ENCODE results near the gene UCP2.

Gene UCP2

DNA sequence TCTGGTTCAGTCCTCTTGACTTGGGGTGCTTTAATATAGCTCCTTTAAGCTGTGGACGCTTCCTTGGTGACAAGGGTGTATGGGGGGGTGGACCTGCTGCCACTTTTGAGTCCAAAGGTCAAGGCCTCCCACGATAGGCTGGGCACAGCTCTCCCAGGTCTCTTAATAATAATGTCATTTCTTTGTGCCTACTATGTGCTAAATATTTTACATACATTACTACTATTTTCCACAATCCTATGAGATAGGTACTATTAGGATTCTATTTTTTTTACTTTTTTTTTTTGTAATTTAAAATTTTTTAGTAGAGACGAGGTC is 26.5 kb upstream of the UCP2 start:
- no peak overlapping the region for H3K27ac ChIP-seq
- TF ChIP-seq, protein P1, sequence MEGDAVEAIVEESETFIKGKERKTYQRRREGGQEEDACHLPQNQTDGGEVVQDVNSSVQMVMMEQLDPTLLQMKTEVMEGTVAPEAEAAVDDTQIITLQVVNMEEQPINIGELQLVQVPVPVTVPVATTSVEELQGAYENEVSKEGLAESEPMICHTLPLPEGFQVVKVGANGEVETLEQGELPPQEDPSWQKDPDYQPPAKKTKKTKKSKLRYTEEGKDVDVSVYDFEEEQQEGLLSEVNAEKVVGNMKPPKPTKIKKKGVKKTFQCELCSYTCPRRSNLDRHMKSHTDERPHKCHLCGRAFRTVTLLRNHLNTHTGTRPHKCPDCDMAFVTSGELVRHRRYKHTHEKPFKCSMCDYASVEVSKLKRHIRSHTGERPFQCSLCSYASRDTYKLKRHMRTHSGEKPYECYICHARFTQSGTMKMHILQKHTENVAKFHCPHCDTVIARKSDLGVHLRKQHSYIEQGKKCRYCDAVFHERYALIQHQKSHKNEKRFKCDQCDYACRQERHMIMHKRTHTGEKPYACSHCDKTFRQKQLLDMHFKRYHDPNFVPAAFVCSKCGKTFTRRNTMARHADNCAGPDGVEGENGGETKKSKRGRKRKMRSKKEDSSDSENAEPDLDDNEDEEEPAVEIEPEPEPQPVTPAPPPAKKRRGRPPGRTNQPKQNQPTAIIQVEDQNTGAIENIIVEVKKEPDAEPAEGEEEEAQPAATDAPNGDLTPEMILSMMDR (conservative IDR thresholded peaks at IDR 0.05), result no peak

DNA sequence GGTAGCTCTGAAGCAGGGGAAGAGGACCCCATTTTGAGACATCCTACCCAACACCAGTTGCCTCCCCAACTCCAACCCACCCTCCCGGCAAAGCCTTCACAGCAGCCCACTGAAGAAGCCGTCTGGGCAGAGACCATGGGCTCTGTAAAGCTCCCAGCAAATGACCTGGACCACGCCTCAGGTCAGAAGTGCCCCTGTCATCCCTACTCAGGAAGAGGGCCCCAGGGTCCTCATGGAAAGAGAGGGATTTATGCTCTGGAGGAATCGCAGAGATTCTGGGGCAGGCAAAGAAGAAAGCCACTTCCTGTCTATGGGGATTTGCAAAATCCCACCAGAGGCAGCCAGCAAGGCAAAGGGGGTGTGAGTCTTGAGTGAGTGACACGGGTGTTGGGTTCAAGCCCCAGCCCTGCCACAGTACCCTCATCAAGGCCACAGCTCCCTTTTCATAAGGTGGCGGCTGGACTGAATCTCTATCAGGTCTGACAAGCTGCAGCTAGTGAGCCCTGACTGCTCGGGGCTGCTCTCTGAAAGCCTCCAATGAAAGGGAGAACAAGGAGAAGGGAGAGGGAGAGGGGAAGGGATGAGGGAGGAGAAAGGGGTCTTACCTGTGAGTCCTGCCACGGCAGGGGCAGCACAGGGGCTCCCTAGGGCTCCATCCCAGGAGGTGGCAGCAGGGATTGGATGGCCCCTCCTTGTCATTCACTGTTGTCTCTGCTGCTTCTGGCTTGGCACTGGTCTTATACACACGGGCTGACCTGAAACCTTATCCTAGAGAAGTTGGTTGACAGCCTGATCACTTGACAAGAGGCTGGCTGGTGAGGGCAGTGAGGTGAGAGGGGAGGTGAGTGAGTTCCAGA is 26.0 kb upstream of the UCP2 start, which contains the start of gene UCP3:
Gene UCP3 (minus strand): TSS at position 713 of the 857 bp plus-strand sequence. CDS start 2,043 bp downstream, outside the sequence.
- TF ChIP-seq, protein P1 (conservative IDR thresholded peaks at IDR 0.05), result no peak

DNA sequence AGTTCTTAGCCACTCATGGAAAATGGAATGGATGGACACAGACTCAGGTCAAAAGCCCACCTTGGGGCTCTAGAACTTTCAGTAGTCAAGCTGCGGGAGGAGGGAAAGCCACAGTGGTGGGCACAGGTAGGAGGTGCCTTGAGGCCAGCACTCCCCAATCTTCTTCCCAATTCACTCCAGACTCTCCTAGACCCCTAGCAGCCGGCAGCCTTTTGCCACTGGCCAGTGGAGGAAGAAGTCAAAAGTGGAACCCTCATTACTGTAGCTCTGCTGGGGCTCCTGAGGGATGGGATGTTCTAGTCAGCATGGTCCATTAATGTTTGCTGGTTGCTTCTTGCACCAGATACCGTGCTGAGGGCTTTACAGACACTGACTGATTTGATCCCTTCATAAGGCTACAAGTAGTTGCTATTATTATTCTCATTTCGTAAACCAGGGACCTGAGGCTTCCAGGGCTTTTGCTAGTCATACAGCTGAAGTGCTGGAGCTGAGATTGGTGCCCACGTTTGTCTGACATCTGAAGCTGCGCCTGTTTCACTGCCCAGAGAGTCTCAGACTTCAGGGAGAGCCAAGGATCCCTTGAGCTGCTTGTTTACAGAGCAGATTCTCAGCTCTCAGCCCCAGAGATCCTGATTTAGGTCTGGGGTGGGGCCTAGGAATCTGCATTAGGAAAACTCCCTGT is 25.2 kb upstream of the UCP2 start:
- TF ChIP-seq, protein P1 (conservative IDR thresholded peaks at IDR 0.05), result no peak
- no peak overlapping the region for H3K27ac ChIP-seq

More for the DNA sequence above, 26.0 kb upstream of the UCP2 start, which contains the start of gene UCP3:
- H3K27ac ChIP-seq, result no peak within 1 kb of the TSS

DNA sequence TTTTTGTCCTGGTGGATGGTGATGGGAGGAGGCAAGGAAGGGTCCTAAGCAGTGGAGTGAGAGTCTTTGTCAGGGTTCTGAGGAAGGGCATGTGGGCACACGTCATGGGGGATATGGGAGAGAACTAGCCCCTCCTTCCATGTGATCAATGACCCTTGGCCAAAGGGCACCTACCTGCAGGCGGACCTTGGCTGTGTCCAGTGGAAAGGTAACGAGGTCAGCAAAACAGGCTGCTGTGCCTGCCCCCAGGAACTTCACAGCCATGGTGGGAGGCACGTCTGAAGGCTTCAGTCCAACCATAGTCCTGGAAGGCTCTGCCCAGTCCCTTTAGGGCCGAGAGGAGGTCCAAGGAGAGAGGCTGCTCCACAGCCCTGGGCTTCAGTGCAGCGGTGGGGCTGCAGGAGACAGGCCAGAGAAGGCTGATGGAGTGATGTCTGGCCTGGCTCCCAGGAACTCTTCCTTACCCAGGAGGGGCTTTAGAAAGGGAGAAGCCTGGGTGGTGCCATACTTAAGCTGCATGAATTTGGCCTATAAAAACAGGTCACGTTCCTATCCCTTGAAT is 24.2 kb upstream of the UCP2 start:
- TF ChIP-seq, protein P1 (conservative IDR thresholded peaks at IDR 0.05), result no peak
- H3K27ac ChIP-seq, result no peak overlapping the region

DNA sequence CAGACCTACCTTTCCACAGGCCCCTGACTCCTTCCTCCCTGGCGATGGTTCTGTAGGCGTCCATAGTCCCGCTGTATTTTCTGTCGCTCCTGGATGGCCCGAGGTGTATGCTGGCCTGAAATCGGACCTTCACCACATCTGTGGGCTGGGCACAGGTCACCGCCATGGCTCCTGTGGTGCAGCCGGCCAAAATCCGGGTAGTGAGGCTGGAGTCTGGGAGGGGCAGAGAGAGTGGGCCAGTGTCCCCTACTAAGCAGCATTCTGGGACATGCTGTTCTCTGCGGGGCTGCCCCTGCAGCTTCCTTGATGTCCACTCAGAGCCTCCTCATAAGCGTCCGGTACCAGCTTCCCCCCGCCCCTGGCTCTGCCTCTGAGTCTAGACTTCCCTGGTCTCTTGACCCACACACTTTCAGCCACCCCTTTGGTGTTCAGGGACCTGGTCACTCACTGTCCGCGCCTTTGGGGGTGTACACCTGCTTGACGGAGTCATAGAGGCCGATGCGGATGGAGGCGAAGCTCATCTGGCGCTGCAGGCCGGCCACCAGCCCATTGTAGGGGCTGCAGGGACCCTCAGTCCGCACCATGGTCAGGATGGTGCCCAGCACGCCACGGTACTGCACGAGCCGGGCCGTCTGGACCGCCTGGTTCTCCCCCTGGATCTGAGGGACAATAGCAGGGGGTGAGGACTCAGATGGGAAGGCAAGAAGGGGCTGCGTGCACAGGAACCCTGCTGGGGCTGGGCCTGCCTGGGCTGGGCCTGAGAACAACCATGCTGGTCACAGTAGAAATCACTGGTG is 23.3 kb upstream of the UCP2 start:
- TF ChIP-seq, protein P1 (conservative IDR thresholded peaks at IDR 0.05), result no peak
- no peak overlapping the region for H3K27ac ChIP-seq

DNA sequence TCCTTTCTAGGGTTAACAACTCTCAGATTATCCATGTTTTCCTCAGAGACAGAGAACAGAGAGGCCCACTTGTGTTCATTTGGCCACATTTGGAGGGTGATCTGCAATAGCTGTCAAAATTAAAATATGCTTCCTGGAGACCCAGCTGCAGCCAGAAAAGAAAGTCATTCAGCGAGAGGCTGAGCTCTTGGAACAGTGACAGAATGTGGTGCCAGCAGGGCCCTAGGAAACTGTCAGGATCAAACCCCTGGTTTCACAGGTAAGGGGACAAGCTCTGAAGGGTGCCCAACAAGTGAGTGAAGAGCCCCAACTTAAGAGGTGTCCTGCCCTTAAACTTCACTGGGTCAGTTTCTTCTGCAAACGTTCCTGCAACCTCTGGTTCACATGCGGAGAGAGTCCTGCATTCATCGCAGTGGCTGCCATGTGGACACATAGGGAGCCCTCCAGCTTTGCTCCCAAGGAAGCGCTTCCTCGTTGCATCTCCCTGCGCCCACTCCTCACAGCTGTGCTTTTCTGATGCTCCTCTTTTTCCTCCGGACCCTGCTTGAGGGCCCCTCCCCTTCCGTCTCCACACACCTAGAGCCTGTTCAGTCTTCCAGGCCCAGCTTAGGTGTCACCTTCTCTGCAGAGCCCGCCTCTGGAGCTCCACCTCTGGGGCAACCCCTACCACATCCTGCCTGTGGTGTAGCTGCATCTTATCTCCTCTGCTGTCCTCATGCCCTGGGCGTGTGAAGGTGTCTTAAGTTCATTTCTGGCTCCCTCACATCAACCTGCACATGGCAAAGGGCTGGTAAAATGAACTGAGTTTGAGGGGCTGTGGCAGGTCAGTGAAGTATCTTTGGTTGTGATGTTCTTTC is 22.3 kb upstream of the UCP2 start:
- H3K27ac ChIP-seq, result no peak overlapping the region
- TF ChIP-seq, protein P1 (conservative IDR thresholded peaks at IDR 0.05), result no peak
